Measurements from ENCODE around the gene PRKCH. TPM values are rescaled to one million over a fixed set of nuclear protein-coding genes. Genes with fewer than 3 reads are reported as not detected.

PRKCH gene
- total RNA-seq, 2 donors from 2014 or later, result 18.2 to 82.4 TPM

DNA sequence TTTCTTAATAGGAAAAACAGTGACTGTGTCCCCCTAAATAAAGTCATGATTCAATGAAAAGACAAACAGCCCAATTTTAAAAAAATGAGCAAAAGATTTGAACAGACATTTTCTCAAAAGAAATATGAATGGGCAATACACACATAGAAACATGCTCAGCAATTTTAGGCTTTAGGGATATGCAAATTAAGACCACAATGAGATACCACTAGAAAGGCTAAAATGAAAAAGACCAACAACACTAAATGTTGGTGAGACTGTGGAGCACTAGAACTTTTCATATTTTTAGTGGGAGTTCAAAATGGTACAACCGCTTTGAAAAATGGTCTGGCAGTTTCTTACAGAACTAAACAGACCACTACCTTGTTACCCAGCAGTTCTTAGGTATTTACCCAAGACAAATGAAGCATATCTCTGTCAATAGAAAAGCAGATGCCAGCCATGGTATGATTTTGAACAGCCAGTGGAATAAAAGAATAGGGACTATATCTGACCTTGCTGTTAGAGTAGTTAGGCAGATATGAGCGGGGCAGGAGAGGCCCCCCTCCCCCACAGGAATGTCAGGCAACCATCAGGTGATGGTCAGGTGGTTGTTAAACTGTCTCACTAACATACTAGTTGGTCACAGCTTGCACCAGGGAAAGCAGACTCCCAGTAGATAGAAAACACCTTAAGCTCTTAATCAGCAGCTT is 108.8 kb downstream of the PRKCH start:
- intact Hi-C loops (cut with DNase I), result no loop called here
- peak in 2 of 4 donors; percentile 35 to 42 for DNase-seq
- 55 to 61% methylated on average over 2 of the region's 2 CpGs for WGBS, 2 donors
- peaks cover 33% of the 10 kb centered on the region for H3K4me1 ChIP-seq
- H3K27ac ChIP-seq, result no peak overlapping the region
- no peaks in the 10 kb centered on the region for H3K36me3 ChIP-seq (replicated peaks in 1 of 2; ENCODE audit: insufficient read depth in 1 of 2, low read depth in 2 of 2)
- no peaks in the 10 kb centered on the region for H3K27me3 ChIP-seq
- H3K9me3 ChIP-seq, result no peaks in the 10 kb centered on the region
- ATAC-seq, result no peak
- TF ChIP-seq, protein P1, sequence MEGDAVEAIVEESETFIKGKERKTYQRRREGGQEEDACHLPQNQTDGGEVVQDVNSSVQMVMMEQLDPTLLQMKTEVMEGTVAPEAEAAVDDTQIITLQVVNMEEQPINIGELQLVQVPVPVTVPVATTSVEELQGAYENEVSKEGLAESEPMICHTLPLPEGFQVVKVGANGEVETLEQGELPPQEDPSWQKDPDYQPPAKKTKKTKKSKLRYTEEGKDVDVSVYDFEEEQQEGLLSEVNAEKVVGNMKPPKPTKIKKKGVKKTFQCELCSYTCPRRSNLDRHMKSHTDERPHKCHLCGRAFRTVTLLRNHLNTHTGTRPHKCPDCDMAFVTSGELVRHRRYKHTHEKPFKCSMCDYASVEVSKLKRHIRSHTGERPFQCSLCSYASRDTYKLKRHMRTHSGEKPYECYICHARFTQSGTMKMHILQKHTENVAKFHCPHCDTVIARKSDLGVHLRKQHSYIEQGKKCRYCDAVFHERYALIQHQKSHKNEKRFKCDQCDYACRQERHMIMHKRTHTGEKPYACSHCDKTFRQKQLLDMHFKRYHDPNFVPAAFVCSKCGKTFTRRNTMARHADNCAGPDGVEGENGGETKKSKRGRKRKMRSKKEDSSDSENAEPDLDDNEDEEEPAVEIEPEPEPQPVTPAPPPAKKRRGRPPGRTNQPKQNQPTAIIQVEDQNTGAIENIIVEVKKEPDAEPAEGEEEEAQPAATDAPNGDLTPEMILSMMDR (IDR thresholded peaks at IDR 0.05), result no peak
- TF ChIP-seq POLR2A (IDR thresholded peaks at IDR 0.05), result no peak
- no peak overlapping the region for H3K4me3 ChIP-seq

DNA sequence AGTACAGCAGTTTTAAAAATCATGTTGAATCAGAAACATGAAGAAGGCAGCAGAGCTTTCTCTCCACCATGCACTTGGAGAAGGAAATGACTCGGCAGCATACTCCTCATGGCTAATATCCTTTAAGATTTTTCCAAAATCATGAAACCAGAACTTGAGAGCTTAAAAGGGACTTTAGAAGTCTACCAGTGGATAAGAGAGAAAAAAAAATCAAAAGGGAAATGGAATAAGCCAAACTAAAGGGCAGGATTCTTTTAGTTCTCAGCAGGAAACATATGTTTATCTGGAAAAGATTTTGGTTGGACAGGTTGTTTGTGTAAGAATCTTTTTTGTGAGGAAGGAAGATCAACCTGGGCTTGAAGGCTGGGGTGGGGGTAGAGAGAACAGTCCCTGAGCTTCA is 111.8 kb downstream of the PRKCH start:
- TF ChIP-seq, protein P1 (IDR thresholded peaks at IDR 0.05), result no peak
- no peak for TF ChIP-seq POLR2A (IDR thresholded peaks at IDR 0.05)
- DNase-seq, result no peak
- Histone ChIP-seq H3K4me1 (peaks cover 32% of the 10 kb centered on the region), H3K4me3 (no peak overlapping the region), H3K36me3 (replicated peaks in 1 of 2; ENCODE audit: insufficient read depth in 1 of 2, low read depth in 2 of 2) (no peaks in the 10 kb centered on the region), H3K27ac (peak overlapping the region in 1 of 4 donors; percentile 15), H3K27me3 (no peaks in the 10 kb centered on the region), H3K9me3 (no peaks in the 10 kb centered on the region)
- intact Hi-C loops (cut with DNase I), result no loop called here
- WGBS, 2 donors, result 27 to 61% methylated on average over 1 of the region's 1 CpG
- peak; percentile 15 for ATAC-seq

DNA sequence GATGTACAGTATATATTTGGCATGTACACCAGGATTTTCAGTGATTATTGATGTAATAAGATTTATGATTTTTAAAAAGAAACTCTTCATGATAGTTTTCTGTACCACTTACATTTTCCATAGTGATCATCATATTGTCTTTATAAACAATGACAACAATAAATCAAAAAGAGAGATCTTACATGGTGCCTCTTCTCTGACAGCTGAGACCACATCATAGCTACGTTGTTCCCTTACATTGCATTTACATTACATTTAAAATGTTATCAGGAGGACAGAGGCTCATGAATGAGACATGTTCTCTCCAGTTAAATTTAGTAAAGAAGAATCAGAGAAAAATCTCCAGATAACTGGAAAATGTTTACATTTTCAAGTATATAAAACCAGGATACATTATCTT is 112.4 kb downstream of the PRKCH start:
- H3K27ac ChIP-seq, result no peak overlapping the region
- no peak for ATAC-seq
- H3K9me3 ChIP-seq, result no peaks in the 10 kb centered on the region
- WGBS, 2 donors, result 79 to 84% methylated on average over 1 of the region's 1 CpG
- no peak overlapping the region for H3K4me3 ChIP-seq
- TF ChIP-seq, protein P1 (IDR thresholded peaks at IDR 0.05), result no peak
- no peak for TF ChIP-seq POLR2A (IDR thresholded peaks at IDR 0.05)
- no peaks in the 10 kb centered on the region for H3K27me3 ChIP-seq
- DNase-seq, result no peak
- intact Hi-C loops (cut with DNase I), result no loop called here
- H3K36me3 ChIP-seq (replicated peaks in 1 of 2; ENCODE audit: insufficient read depth in 1 of 2, low read depth in 2 of 2), result no peaks in the 10 kb centered on the region
- peaks cover 34% of the 10 kb centered on the region for H3K4me1 ChIP-seq

DNA sequence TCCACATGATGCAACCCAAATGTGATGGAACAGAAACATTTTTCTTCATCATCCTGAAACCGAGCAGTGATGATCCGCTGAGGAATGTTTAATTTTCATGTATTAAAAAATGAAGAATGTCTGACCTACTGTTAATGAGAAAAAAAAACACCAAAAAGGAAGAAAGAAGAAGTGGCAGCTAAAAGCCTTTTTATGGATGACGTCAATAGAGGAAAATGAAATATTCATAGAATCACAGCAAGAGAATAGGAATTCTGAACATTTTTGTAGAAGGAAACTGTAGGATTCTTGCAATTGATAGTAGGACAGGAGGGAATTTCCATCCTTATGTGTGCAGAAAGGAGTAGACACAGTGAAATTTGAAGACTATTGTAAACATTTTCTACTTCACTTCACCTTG is 112.9 kb downstream of the PRKCH start:
- Histone ChIP-seq H3K36me3 (replicated peaks in 1 of 2; ENCODE audit: insufficient read depth in 1 of 2, low read depth in 2 of 2) (no peaks in the 10 kb centered on the region), H3K27me3 (no peaks in the 10 kb centered on the region), H3K27ac (no peak overlapping the region), H3K9me3 (no peaks in the 10 kb centered on the region), H3K4me3 (no peak overlapping the region), H3K4me1 (peaks cover 36% of the 10 kb centered on the region)
- no peak for DNase-seq
- ATAC-seq, result no peak
- 92% methylated on average over 3 of the region's 3 CpGs for WGBS, 2 donors
- no peak for TF ChIP-seq POLR2A (IDR thresholded peaks at IDR 0.05)
- TF ChIP-seq, protein P1 (IDR thresholded peaks at IDR 0.05), result no peak
- intact Hi-C loops (cut with DNase I), result no loop called here

Data from body of pancreas (tissue), 4 donors.